Stimulated activated CD4-positive, alpha-beta T cell treated with anti-CD3 and anti-CD28 coated beads, TNF-alpha, amount 100 ng/mL, for 1 hour (primary cell): Measurements from ENCODE around the gene B3GNT7.
"Not testable (repeated sequence)": the region's sequence is repeated elsewhere in the genome, so short reads cannot be mapped to it uniquely, and the experiment has no call there.

Source experiments
- DNase-seq, 3 donors: peaks; one replicate each; pipeline ENCODE4 v3.0.0-alpha.2; 2020; ENCODE audit warnings: low read depth in 3 of 3, low spot score in 1 of 3

The B3GNT7 gene

GRCh38 chr2:231425811-231426703, 30.5 kb downstream of the B3GNT7 start:
- DNase-seq, result peak in 1 of 3 donors; percentile 39

DNA sequence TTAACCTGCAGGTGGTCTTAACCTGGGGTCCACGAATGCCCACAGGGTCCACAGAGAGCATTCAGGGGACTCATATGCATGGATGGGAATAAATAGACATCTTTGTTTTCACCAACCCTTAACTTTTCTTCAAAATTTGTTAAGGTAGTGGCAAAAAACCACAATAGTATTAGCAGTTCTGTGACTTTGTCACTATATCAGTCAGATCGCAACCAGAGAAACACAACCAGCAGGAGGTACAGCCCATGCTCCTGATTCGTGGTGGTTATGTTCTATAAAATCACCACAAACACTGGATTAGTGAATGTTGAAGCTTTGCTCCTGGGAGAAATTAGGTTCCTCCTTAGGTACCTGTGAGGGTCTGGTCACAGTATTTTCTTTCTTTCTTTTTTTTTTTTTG, 31.6 kb downstream of the B3GNT7 start:
- no peak for DNase-seq

- no peak for DNase-seq
These were observed 33.6 kb downstream of the B3GNT7 start for GRCh38 chr2:231429152-231429551.

- no peak for DNase-seq
These were observed 34.4 kb downstream of the B3GNT7 start for GRCh38 chr2:231429901-231430300.

DNA sequence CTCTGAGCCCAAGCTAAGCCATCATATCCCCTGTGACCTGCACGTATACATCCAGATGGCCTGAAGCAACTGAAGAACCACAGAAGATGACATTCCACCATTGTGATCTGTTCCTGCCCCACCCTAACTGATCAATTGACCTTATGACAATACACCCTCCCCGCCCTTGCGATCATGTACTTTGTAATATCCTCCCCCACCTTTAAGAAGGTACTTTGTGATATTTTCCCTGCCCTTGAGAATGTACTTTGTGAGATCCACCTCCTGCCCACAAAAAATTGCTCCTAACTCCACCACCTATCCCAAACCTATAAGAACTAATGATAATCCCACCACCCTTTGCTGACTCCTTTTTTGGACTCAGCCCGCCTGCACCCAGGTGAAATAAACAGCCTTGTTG, 34.9 kb downstream of the B3GNT7 start:
- DNase-seq, result not testable (repeated sequence)

- DNase-seq, result no peak
These were observed 36.1 kb downstream of the B3GNT7 start for GRCh38 chr2:231431606-231432005.

DNA sequence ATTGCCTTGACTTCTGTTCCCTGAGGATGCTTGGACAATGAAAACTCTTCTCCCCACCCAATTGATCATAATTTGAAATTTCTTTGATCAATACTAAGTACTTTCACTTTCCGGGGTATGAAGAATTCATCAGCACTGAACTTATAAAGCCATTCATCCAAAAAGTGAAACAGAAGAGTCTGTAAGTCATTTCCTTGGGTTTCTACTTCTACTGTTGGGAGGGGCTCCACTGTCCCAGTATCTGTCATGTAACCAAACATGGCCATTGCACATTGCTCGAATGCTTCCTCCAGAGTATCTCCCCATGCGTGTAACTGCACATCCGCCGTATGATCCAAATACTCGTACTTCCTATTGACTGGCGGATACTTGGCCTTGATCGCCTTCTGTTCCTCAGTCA, 38.5 kb downstream of the B3GNT7 start:
- no peak for DNase-seq

DNA sequence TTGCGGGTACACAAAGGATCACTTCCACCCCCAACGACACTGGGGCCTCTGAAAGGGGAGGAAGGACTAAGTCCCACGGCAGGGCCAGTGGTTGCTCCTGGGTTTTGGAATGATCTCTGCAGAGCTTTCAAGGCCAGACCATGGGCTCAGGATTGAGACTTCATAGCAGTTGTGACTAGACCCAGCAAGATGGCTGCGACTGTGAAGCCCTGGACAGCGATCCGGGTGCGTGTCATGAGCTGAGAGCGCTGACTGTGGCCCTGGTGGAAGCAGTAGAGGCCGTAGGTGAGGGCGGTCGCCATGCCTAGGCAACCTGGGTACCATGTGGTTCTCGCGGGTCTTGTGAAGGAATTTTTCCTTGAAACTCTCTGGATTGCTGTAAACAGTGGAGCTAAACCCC, 41.4 kb downstream of the B3GNT7 start:
- DNase-seq, result no peak

DNA sequence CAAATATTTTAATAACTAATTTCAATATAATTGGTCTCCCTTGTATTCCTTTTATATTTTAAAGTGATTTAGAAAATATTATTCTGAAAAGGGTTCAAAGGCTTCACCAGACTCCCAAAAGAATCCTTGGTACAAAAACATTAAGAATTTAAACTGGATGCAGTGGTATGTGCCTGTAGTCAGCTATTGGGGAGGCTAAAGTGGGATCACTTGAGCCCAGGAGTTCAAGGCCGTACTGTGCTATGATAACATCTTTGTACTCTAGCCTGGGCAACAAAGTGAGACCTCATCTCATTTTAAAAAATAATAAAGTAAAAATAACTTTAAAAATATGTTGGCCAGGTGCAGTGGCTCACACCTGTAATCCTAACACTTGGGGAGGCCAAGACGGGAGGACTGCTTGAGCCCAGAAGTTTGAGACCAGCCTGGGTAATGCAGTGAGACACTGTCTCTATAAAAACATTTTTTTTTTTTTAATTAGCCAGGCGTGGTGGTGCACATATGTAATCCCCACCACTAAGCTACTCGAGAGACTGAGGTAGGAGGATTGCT, 54.1 kb downstream of the B3GNT7 start:
- DNase-seq, result no peak

DNA sequence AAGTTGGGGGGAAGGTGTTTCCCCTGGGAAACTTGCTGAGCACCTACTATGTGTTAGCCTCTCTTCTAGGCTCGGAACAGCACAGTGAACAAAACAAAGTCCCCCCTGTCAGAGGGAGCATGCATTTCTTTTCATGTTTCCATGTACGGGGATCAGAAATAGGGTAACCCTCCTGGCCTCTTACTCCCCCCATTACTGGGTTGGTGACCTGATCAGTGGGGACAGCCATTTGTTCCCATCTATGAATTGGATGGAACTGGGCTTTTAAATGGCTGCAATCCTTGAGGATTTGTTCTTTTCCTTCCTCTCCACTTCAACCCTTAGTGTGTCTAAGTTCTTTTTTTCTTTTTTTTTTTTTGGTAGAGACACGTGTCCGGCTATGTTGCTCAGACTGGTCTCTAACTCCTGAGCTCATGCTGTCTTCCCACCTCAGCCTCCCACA, 55.1 kb downstream of the B3GNT7 start:
- no peak for DNase-seq
